ENCODE results near the gene ARMH4.

GRCh38 chr14:58073516-58073915 lies 78.5 kb downstream of the ARMH4 start:
- no peak for TF ChIP-seq POLR2AphosphoS5 (IDR thresholded peaks at IDR 0.05)
- TF ChIP-seq, protein P1, sequence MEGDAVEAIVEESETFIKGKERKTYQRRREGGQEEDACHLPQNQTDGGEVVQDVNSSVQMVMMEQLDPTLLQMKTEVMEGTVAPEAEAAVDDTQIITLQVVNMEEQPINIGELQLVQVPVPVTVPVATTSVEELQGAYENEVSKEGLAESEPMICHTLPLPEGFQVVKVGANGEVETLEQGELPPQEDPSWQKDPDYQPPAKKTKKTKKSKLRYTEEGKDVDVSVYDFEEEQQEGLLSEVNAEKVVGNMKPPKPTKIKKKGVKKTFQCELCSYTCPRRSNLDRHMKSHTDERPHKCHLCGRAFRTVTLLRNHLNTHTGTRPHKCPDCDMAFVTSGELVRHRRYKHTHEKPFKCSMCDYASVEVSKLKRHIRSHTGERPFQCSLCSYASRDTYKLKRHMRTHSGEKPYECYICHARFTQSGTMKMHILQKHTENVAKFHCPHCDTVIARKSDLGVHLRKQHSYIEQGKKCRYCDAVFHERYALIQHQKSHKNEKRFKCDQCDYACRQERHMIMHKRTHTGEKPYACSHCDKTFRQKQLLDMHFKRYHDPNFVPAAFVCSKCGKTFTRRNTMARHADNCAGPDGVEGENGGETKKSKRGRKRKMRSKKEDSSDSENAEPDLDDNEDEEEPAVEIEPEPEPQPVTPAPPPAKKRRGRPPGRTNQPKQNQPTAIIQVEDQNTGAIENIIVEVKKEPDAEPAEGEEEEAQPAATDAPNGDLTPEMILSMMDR (IDR thresholded peaks at IDR 0.05): no peak
- TF ChIP-seq POLR2A (IDR thresholded peaks at IDR 0.05): no peak

Measured in prostate gland (tissue), 2 donors.